Dorsolateral prefrontal cortex (tissue), 118 donors: Measurements from ENCODE around the gene RAB4B. TPM values are rescaled to one million over a fixed set of nuclear protein-coding genes. Genes with fewer than 3 reads are reported as not detected.

Experiments used
- total RNA-seq, 120 experiments: library from RNA; stranded (reverse); gene quantifications; one replicate each; pipeline versions ENCODE4 v1.2.3 to v1.2.4, GENCODE V29; 2022

RAB4B gene
- total RNA-seq, 120 experiments from 2014 or later: 42.2 to 113 (median 77.4) TPM

Other genes starting within 250 kb of the RAB4B start
- gene SHKBP1, start 201.4 kb upstream of the RAB4B start, total RNA-seq: 10 to 100 TPM; 14.0 to 58.3 (median 25.4) TPM
- 100 to 1,000 TPM in 6 of 120 experiments, 10 to 100 TPM in 114; 36.1 to 111 (median 69.5) TPM for gene LTBP4, start 176.9 kb upstream of the RAB4B start, total RNA-seq
- 100 to 1,000 TPM in 33 of 120 experiments, 10 to 100 TPM in 87; 35.4 to 140 (median 89.4) TPM for gene NUMBL, start 87.6 kb upstream of the RAB4B start, total RNA-seq
- gene COQ8B, start 61.4 kb upstream of the RAB4B start, total RNA-seq: 10 to 100 TPM; 22.8 to 64.2 (median 35.5) TPM
- 10 to 100 TPM in 91 of 120 experiments, 1 to 10 TPM in 29; 6.6 to 73.8 (median 12.0) TPM for gene ITPKC, start 61.1 kb upstream of the RAB4B start, total RNA-seq
- gene ACTMAP, start 27.8 kb upstream of the RAB4B start, total RNA-seq: 10 to 100 TPM in 5 of 120 experiments, 1 to 10 TPM in 115; 1.4 to 15.4 (median 5.6) TPM
- 10 to 100 TPM; 22.7 to 66.6 (median 39.6) TPM for gene SNRPA, start 27.0 kb upstream of the RAB4B start, total RNA-seq
- 10 to 100 TPM in 4 of 120 experiments, 1 to 10 TPM in 53, not detected in 63; 1.4 to 14.0 (median 2.9) TPM for gene MIA, start 2.7 kb upstream of the RAB4B start, total RNA-seq
- gene EGLN2, start 20.9 kb downstream of the RAB4B start, total RNA-seq: 100 to 1,000 TPM in 69 of 120 experiments, 10 to 100 TPM in 51; 73.7 to 138 (median 102) TPM
- gene CYP2A6, start 72.2 kb downstream of the RAB4B start, total RNA-seq: 1 to 10 TPM in 5 of 120 experiments, under 1 TPM in 20, not detected in 95; 0.18 to 1.7 (median 0.63) TPM
- 1 to 10 TPM in 8 of 120 experiments, under 1 TPM in 5, not detected in 107; 0.50 to 1.7 (median 1.0) TPM for gene CYP2A7, start 104.0 kb downstream of the RAB4B start, total RNA-seq
- gene CYP2B6, start 213.0 kb downstream of the RAB4B start, total RNA-seq: under 1 TPM in 1 of 120 experiments, not detected in 119; 0.33 TPM